Skeletal muscle tissue (tissue), 4 donors: ENCODE results near the gene SERPINB6. TPM values are rescaled to one million over a fixed set of nuclear protein-coding genes. Genes with fewer than 3 reads are reported as not detected.
"Not testable (repeated sequence)": the region's sequence is repeated elsewhere in the genome, so short reads cannot be mapped to it uniquely, and the experiment has no call there.

Experiments
- H3K27ac ChIP-seq: one replicate; pipeline ENCODE4 v1.7.0; 2013; ENCODE audit warnings: mild to moderate bottlenecking, low read depth, low read length, inconsistent platforms
- H3K27me3 ChIP-seq, 3 donors: one replicate each; pipeline ENCODE4 v1.7.0; 2013; ENCODE audit warnings: low read length in 3 of 3; ENCODE audit not compliant: control insufficient read depth in 3 of 3, insufficient read depth in 3 of 3
- H3K36me3 ChIP-seq, 3 donors: one replicate each; pipeline ENCODE4 v1.7.0; 2013; ENCODE audit warnings: low read length in 3 of 3; ENCODE audit not compliant: control insufficient read depth in 3 of 3, insufficient read depth in 3 of 3
- H3K4me1 ChIP-seq, 3 donors: one replicate each; pipeline ENCODE4 v1.7.0; 2013; ENCODE audit warnings: low read length in 3 of 3, mild to moderate bottlenecking in 3 of 3; ENCODE audit not compliant: control insufficient read depth in 3 of 3, insufficient read depth in 3 of 3
- H3K4me3 ChIP-seq, 3 donors: one replicate each; pipeline ENCODE4 v1.7.0; 2013; ENCODE audit warnings: low read length in 3 of 3
- H3K9ac ChIP-seq, 3 donors: one replicate each; pipeline ENCODE4 v1.7.0; 2013; ENCODE audit warnings: low read length in 3 of 3, mild to moderate bottlenecking in 3 of 3, moderate library complexity in 2 of 3, low read depth in 1 of 3
- H3K9me3 ChIP-seq, 3 donors: one replicate each; pipeline ENCODE4 v1.7.0; 2013; ENCODE audit warnings: low read length in 3 of 3; ENCODE audit not compliant: control insufficient read depth in 3 of 3
- total RNA-seq: library from RNA; depleted of rRNA; stranded (reverse); fragments of >200 nt; gene quantifications from one replicate; pipeline ENCODE4 v1.2.3, GENCODE V29; 2014
- donor health status: Osteomylitis.

SERPINB6 gene
- total RNA-seq, 1 donor from 2014 or later = 52.7 TPM

- Histone ChIP-seq H3K4me1 (peaks cover 7 to 10% (median 8%) of the 10 kb centered on the region in 3 donors), H3K27me3 (no peaks in the 10 kb centered on the region), H3K36me3 (no peaks in the 10 kb centered on the region), H3K27ac (no peak overlapping the region), H3K4me3 (peak overlapping the region; percentile 24 to 61 (median 59)), H3K9me3 (no peaks in the 10 kb centered on the region), H3K9ac (peak overlapping the region in 2 of 3 donors; percentile 50 to 63)
Measured at GRCh38 chr6:2931970-2932748, 39.2 kb downstream of the SERPINB6 start.

GRCh38 chr6:2931055-2931454, 40.3 kb downstream of the SERPINB6 start:
- no peak overlapping the region for H3K27ac ChIP-seq
- H3K9me3 ChIP-seq = no peaks in the 10 kb centered on the region
- no peaks in the 10 kb centered on the region for H3K36me3 ChIP-seq
- H3K9ac ChIP-seq = no peak overlapping the region
- H3K4me1 ChIP-seq = peaks cover 7 to 10% (median 8%) of the 10 kb centered on the region in 3 donors
- H3K27me3 ChIP-seq = no peaks in the 10 kb centered on the region
- no peak overlapping the region for H3K4me3 ChIP-seq

GRCh38 chr6:2927931-2928330, 43.4 kb downstream of the SERPINB6 start:
- not testable (repeated sequence) for H3K4me1 ChIP-seq, H3K36me3 ChIP-seq, H3K9me3 ChIP-seq, H3K4me3 ChIP-seq, H3K27ac ChIP-seq, H3K9ac ChIP-seq, H3K27me3 ChIP-seq

DNA sequence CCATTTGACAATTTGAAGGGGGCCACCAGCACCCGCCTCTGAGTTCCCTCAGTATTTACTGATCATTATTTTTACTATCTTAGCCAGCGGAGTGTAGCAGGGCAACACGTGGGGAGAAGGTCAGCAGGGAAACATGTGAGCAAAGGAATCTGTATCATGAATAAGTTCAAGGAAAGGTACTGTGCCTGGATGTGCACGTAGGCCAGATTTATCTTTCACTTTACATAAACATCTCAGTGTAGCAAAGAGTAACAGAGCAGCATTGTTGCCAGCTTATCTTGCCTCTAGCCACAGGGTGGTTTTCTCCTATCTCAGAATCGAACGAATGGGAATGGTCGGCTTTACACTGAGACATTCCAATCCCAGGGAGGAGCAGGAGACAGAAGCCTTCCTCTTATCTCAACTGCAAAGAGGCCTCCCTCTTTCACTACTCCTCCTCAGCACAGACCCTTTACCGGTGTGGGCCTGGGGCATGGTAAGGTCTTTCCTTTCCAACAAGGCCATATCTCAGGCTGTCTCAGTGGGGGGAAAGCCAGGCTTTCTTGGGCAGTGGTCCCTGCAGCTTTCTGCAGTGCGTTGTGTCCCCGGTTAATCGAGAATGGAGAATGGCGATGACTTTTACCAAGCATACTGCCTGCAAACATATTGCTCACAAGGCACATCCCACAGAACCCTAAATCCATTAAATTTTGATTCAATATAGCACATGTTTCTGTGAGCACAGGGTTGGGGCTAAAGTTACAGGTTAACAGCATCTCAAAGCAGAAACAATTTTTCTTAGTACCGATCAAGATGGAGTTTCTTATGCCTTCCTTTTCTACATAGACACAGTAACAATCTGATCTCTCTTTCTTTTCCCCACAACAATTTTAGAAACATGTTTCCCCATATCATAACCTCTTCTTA, 45.3 kb downstream of the SERPINB6 start:
- H3K27me3 ChIP-seq, H3K36me3 ChIP-seq, H3K4me1 ChIP-seq, H3K9me3 ChIP-seq, H3K27ac ChIP-seq, H3K9ac ChIP-seq, H3K4me3 ChIP-seq: not testable (repeated sequence)

DNA sequence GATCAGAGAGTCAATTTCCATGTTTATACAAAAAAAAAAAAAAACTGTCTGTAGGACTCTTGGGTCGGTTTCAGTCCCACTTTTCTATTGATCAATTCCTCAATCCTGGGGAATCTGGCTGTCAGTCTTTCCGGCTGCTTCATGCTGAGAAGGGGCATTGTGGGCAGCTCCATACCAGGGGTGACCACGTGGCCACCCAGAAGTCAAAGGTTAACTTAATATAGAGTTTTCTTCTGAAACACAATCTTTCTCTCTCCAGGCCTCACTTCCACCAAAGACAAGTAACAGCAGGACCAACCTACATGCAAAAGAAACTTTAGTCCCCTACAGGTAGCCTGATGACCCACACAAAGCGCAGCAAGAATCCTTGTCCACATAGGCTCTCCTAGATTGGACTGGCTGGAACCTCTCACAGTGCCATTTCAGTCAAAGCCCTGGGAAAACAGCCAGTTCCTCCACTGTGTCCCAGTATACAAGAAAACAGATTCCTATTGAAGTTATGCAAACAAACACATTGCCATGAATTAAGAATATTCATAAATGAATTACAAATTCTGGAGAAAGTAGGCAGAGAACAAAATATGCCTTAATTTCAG, 49.7 kb downstream of the SERPINB6 start:
- H3K27me3 ChIP-seq = no peaks in the 10 kb centered on the region
- no peaks in the 10 kb centered on the region for H3K9me3 ChIP-seq
- no peaks in the 10 kb centered on the region for H3K36me3 ChIP-seq
- no peak overlapping the region for H3K4me3 ChIP-seq
- H3K27ac ChIP-seq = no peak overlapping the region
- H3K9ac ChIP-seq = no peak overlapping the region
- peaks cover 0 to under 1% (median 0%) of the 10 kb centered on the region in 3 donors for H3K4me1 ChIP-seq

- no peaks in the 10 kb centered on the region for H3K36me3 ChIP-seq
- H3K27me3 ChIP-seq = no peaks in the 10 kb centered on the region
- H3K4me1 ChIP-seq = peaks cover 0 to 2% (median 0%) of the 10 kb centered on the region in 3 donors
- no peak overlapping the region for H3K4me3 ChIP-seq
- no peaks in the 10 kb centered on the region for H3K9me3 ChIP-seq
- H3K9ac ChIP-seq = no peak overlapping the region
- H3K27ac ChIP-seq = no peak overlapping the region
Measured at GRCh38 chr6:2920671-2921112, 50.7 kb downstream of the SERPINB6 start.

GRCh38 chr6:2919886-2920285, 51.5 kb downstream of the SERPINB6 start:
- Histone ChIP-seq H3K9ac (no peak overlapping the region), H3K9me3 (no peaks in the 10 kb centered on the region), H3K27ac (no peak overlapping the region), H3K36me3 (no peaks in the 10 kb centered on the region), H3K4me3 (no peak overlapping the region), H3K27me3 (no peaks in the 10 kb centered on the region), H3K4me1 (peaks cover 0 to 2% (median 0%) of the 10 kb centered on the region in 3 donors)

DNA sequence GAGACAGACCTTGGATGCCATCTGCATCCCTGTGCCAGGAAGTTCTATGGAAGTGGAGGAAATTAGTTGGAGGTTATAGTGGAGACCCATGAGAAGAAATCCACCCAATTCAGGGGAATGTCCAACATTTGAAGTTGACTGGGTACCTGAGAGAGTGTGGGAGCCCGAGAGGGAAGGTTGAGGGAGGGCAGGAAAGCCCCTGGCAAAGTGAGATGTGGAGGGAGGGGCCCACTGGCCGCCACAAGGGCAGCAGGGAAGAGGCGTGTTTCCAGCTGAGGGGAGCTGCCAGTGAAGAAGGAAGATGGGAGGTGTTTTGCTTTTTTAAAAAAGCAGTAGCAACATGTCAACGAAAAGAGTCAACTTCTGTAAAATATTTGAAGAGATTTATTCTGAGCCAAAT, 52.0 kb downstream of the SERPINB6 start:
- Histone ChIP-seq H3K36me3 (no peaks in the 10 kb centered on the region), H3K27ac (no peak overlapping the region)

DNA sequence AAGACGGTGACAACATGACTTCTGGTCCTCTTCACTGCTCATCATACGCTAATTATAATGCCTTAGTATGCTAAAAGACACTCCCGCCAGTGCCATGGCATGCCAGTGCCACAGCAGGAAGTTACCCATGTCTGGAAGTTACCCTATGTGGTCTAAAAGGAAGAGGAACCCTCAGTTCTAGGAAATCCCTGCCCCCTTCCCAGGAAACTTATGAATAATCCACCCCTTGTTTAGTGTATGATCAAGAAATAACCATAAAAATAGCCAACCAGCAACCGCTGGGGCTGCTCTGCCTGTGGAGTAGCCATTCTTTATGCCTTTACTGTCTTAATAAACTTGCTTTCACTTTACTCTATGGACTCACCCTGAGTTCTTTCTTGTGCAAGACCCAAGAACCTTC, 52.4 kb downstream of the SERPINB6 start:
- H3K27ac ChIP-seq = no peak overlapping the region
- H3K27me3 ChIP-seq = no peaks in the 10 kb centered on the region
- H3K9me3 ChIP-seq = no peaks in the 10 kb centered on the region
- peaks cover 0 to 2% (median 0%) of the 10 kb centered on the region in 3 donors for H3K4me1 ChIP-seq
- H3K36me3 ChIP-seq = no peaks in the 10 kb centered on the region
- no peak overlapping the region for H3K9ac ChIP-seq
- H3K4me3 ChIP-seq = no peak overlapping the region

More for the DNA sequence above, 52.0 kb downstream of the SERPINB6 start:
- no peak overlapping the region for H3K9ac ChIP-seq
- H3K9me3 ChIP-seq = no peaks in the 10 kb centered on the region
- H3K4me3 ChIP-seq = no peak overlapping the region
- H3K27me3 ChIP-seq = no peaks in the 10 kb centered on the region
- peaks cover 0 to 2% (median 0%) of the 10 kb centered on the region in 3 donors for H3K4me1 ChIP-seq
